ENCODE measurements around the gene CLUH.
"Not testable (repeated sequence)": the region's sequence is repeated elsewhere in the genome, so short reads cannot be mapped to it uniquely, and the experiment has no call there.

Gene CLUH

DNA sequence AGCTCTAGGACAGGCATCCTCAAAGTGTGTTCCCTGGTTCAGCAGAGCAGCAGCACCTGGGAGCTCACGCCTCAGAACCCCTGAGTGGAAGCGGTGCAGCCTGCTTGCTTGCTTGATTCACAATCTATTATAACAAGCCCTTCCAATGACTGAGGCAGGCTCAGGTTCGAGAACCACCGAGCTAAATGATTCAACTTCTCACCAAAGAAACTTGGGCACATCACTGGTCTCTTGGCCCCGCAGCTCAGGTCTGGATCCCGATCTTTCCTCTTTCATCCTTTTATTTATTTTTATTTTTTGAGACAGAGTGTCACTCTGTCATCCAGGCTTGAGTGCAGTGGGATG lies 24.5 kb downstream of the CLUH start:
- no peak for DNase-seq

DNA sequence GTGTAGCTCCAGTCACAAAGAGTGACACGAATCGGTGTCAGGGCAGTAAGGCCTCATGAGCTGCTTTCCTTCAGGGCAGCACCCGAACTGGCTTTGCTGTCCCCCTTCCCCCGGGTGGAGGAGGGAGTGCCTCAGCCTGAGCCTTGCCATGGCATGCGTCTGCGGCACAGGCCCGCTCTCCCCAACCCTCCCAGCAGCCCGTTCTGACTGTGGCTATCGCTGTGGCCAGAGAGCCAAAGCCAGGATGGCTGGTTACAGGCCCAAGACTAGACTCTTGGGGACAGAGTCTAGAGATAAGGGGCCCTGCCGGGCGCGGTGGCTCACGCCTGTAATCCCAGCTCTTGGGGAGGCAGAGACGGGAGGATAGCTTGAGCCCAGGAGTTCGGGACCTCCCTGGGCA lies 25.9 kb downstream of the CLUH start:
- no peak for DNase-seq

DNA sequence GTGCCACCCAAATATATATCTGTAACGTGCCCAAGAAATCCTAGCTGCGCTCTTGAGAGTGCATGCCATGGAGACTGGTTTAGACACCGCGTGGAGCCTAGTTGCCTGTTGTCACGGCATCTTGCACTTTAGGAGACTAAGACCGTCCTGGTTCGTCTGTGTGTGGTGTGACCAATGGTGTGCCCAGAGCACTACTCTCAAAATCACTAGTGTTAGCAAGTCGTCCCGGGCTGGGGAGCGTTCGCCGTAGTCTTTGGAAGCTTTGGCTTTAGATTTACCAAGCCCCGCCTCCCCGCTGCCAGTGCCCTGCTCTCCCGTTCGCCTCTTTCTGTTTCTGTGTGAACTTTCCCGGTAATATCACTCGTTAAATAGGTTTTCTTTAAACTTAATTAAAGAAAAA lies 27.0 kb downstream of the CLUH start:
- no peak for DNase-seq

DNA sequence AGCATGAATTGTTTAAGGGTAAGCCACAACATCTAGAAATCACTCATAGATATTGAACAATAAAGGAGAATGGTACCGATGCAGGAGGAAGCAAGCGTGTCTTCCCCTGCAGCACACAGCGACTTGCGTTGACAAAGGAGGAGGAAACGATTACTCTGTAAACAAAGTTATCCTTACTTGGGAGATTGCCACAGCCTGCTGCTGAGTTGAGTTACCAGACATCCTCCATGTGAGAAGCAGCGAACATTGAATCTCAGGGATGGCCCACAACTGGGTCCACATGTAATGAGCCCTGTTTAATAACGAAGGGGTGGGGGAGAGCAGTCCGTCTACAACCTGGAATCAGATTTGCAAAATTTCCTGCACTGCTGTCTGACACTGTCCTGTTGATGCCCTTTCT lies 27.7 kb downstream of the CLUH start:
- DNase-seq = no peak

DNA sequence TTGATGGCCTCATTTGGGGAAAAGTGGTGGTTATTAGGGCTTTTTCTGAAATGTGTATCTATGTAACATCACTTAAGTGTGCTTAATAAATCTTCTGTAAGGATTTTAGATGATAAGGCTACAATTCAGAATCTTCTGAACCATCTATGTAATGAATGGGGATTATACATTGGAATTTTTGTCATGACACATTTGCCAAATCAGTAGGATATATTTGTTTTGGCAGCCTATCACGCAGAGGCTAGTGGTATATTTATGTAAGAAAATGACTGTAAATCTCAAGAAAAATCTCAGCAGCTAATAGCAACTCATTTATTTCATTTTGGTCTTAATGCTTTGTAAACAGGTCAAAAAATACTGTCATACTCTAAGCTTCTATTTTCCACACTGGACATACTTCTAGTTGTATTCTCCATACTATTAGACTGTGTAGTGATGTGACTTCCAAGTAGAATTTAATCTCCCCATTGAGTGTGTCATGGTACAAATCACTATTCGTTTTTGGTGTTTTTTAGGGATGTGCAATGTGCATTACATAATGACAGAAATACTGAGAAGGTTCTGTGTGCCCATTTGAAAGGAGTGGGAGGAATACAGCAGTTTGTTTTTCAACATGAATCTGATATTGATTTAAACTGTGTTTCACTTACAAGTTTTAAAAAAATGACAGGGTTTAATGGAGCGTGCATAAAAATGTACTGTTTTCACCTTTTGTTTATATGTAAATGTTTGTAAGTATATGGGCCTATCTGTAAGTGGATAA lies 29.2 kb downstream of the CLUH start:
- DNase-seq = no peak

DNA sequence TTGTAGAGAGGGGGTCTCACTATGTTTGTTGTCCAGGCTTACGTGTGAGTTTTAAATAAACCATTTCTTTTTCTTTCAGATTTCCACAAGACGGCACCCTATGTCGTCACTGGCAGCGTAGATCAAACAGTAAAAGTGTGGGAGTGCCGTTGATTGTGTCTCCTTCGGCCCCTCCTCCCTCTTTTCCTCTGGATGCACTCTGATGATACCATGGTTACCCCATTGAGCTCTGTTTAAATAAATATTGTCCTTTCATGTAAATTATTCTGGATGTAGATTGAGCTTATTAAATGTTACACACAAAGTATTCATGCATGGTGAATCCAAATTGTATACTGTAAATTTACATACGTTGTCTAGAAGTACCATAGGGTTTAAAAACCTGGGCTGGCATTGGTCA lies 29.9 kb downstream of the CLUH start:
- DNase-seq = no peak

DNA sequence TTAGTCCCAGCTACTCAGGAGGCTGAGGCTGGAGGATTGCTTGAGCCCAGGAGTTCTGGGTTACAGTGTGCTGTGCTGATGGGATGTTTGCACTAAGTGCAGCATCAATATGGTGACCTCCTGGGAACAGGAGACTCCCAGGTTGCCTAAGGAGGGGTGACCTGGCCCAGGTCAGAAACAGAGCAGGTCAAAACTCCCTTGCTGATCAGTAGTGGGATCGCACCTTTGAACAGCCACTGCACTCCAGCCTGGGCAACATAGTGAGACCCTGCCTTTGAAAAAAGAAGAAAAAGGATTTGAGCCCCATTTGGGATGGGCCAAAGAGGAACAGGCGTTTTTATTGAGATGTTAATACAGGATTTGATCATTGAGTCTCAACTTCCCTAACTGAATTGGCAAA lies 30.6 kb downstream of the CLUH start:
- DNase-seq = no peak

DNA sequence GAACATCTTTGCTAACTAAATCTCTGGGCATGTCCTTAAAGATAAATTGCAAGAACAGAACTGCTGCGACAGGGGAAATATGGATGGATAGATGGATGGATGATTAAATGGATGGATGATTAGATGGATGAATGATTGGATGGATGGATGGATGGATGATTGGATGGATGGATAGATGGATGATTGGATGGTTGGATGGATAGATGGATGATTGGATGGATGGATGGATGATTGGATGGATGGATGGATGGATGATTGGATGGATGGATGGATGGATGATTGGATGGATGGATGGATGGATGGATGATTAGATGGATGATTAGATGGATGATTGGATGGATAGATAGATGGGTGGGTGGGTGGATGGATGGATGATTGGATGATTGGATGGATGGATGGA lies 32.3 kb downstream of the CLUH start:
- DNase-seq = not testable (repeated sequence)

DNA sequence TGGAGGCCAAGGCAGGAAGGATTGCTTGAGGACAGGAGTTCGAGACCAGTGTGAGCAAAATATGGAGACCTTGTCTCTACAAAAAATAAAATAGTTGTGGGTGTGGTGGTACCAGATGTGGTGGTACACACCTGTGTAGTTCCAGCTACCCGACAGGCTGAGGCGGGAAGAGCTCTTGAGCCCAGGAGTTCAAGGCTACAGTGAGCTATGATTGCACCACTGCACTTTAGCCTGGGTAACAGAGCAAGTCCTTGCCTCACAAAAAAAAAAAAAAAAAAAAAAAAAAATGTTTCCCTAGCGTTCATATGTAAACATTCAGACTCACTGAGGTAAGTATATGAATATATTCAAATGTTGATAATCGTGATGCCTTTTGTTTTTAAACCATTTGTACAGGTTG lies 39.5 kb downstream of the CLUH start:
- no peak for DNase-seq

DNA sequence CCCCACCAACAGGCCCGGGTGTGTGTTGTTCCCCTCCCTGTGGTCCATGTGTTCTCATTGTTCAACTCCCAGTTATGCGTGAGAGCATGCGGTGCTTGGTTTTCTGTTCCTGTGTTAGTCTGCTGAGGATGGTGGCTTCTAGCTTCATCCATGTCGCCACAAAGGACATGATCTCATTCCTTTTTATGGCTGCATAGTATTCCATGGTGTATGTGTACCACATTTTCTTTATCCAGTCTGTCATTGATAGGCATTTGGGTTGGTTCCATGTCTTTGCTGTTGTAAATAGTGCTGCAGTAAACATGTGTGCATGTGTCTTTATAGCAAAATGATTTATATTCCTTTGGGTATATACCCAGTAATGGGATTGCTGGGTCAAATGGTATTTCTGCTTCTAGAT lies 51.2 kb downstream of the CLUH start:
- not testable (repeated sequence) for DNase-seq

DNA sequence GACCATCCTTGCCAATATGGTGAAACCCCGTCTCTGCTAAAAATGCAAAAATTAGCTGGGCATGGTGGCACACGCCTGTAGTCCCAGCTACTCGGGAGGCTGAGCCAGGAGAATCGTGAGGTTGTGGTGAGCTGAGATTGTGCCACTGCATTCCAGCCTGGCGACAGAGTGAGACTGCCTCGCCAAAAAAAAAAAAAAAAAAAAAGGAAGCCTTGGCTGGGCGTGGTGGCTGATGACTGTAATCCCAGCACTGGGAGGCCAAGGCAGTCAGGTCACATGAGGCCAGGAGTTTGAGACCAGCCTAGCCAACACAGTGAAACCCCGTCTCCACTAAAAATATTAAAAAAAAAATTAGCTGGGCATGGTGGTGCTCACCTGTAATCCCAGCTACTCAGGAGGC lies 52.2 kb downstream of the CLUH start:
- not testable (repeated sequence) for DNase-seq

DNA sequence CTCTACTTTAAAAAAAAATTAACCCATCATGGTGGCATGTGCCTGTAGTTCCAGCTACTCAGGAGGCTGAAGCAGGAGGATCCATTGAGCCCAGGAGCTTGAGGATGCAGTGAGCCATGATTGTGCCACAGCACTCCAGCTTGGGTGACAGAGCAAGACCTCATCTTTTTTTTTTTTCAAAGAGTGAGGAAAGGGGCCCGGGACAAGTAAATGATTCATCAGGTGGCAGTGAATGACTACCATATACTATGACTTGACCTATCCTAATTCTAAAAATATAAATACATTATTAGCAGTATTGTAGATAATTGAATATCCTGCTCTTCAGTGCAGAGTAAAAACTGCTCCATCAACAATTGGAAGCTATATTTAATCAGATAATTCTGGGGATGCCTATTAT lies 55.3 kb downstream of the CLUH start:
- no peak for DNase-seq

DNA sequence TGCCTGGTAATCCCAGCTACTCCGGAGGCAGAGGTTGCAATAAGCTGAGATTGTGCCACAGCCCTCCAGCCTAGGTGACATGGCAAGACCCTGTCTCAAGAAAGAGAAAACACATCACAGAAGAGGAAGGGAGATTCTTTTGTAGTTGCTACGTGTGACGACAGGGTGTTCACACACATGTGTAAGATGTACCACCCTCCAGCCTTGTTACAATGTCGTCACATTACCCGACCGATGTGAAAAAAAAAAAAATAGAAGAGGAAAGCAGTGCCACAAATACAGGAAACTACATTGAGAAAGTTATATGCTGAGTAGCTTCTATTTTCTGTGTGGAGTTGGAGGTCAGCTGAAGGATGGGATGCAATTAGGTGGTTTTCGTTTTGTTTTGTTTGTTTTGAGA lies 56.0 kb downstream of the CLUH start:
- no peak for DNase-seq

DNA sequence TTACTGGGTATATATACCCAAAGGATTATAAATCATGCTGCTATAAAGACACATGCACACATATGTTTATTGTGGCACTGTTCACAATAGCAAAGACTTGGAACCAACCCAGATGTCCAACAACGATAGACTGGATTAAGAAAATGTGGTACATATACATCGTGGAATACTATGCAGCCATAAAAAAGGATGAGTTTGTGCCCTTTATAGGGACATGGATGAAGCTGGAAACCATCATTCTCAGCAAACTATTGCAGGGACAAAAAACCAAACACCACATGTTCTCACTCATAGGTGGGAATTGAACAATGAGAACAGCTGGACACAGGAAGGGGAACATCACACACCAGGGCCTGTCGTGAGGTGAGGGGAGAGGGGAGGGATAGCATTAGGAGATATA lies 58.7 kb downstream of the CLUH start:
- not testable (repeated sequence) for DNase-seq

DNA sequence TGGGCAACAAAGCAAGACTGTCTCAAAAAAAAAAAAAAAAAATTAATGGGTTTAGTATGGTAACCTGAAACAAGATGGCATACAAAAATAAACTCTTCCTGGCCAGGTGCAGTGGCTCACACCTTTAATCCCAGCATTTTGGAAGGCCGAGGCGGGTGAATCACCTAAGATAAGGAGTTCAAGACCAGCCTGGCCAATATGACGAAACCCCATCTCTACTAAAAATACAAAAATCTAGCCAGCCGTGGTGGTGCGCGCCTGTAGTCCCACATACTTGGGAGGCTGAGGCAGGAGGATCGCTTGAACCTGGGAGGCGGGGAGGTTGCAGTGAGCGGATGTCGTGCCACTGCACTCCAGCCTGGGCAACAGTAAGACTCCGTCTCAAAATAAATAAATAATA lies 62.4 kb downstream of the CLUH start:
- DNase-seq = no peak

DNA sequence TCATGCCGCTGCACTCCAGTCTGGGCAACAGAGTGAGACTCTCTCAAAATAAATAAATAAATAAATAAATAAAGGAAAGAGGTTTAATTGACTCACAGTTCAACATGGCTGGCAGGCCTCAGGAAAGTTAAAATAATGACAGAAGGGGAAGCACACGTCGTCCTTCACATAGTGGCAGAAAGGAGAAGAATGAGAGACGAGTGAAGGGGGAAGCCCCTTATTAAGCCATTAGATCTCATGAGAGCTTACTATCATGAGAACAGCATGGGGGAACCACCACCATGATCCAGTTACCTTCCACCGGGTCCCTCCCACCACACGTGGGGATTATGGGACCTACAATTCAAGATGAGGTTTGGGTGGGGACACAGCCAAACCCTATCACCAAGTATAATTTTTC lies 63.6 kb downstream of the CLUH start:
- DNase-seq = no peak

DNA sequence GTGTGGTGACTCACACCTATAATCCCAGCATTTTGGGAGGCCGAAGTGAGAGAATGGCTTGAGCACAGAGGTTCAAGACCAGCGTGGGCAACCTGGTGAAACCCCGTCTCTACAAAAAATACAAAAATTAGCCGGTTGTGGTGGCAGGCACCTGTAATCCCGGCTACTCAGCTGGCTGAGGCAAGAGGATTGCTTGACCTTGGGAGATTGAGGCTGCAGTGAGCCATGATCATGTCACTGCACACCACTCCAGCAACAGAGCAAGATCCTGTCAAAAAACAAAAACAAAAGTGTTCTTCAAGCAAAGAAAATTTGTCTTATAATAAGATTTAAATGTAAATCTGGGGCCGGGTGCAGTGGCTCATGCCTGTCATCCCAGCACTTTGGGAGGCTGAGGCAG lies 66.6 kb downstream of the CLUH start:
- no peak for DNase-seq
